ENCODE results near the gene TRMT112.

TRMT112 gene

GRCh38 chr11:64349404-64349803 lies 32.0 kb upstream of the TRMT112 start:
- DNase-seq, result no peak

GRCh38 chr11:64349025-64349387 lies 31.6 kb upstream of the TRMT112 start:
- DNase-seq, result no peak

GRCh38 chr11:64348383-64349024 lies 31.1 kb upstream of the TRMT112 start:
- DNase-seq, result no peak

- no peak for DNase-seq
Observed at GRCh38 chr11:64347193-64347867, 30.0 kb upstream of the TRMT112 start.

- DNase-seq, result no peak
Observed at GRCh38 chr11:64344787-64345186, 27.4 kb upstream of the TRMT112 start.

- DNase-seq, result no peak
Observed at GRCh38 chr11:64343767-64344559, 26.6 kb upstream of the TRMT112 start.

GRCh38 chr11:64342869-64343745 lies 25.7 kb upstream of the TRMT112 start:
- DNase-seq, result no peak

- DNase-seq, result peak; percentile 58
Observed at GRCh38 chr11:64341851-64342791, 24.8 kb upstream of the TRMT112 start.

- no peak for DNase-seq
Observed at GRCh38 chr11:64341429-64341828, 24.1 kb upstream of the TRMT112 start.

GRCh38 chr11:64340671-64341335 lies 23.4 kb upstream of the TRMT112 start:
- no peak for DNase-seq

- DNase-seq, result no peak
Observed at GRCh38 chr11:64339754-64340408, 22.5 kb upstream of the TRMT112 start, which contains the start of gene CCDC88B. CCDC88B (plus strand) TSS chr11:64340204; CDS start chr11:64340267, 63 bp downstream.

GRCh38 chr11:64339286-64339685 lies 21.9 kb upstream of the TRMT112 start:
- DNase-seq, result no peak

- no peak for DNase-seq
Observed at GRCh38 chr11:64338716-64339115, 21.4 kb upstream of the TRMT112 start.

- no peak for DNase-seq
Observed at GRCh38 chr11:64337538-64338249, 20.3 kb upstream of the TRMT112 start.

GRCh38 chr11:64334764-64335735 lies 17.7 kb upstream of the TRMT112 start:
- no peak for DNase-seq

GRCh38 chr11:64333556-64333955 lies 16.2 kb upstream of the TRMT112 start:
- DNase-seq, result no peak

- DNase-seq, result peak; percentile 53
Observed at GRCh38 chr11:64331569-64332371, 14.4 kb upstream of the TRMT112 start.

- no peak for DNase-seq
Observed at GRCh38 chr11:64330888-64331287, 13.5 kb upstream of the TRMT112 start.

Measured in NCI-H2029 treated with DMSO at 0.1 percent for 48 hours (cell line).